Uterus (tissue), 4 donors: ENCODE data around the gene KLRF2. TPM values are rescaled to one million over a fixed set of nuclear protein-coding genes. Genes with fewer than 3 reads are reported as not detected.
"Not testable (repeated sequence)": the region's sequence is repeated elsewhere in the genome, so short reads cannot be mapped to it uniquely, and the experiment has no call there.

Source experiments
- DNase-seq, 2 donors: peaks; one replicate each; pipeline ENCODE4 v3.0.0-alpha.2; 2019 to 2020
- H3K27ac ChIP-seq, 2 donors: fragments of 200-600 bp; sonication (generic); 1 replicate in 1 of 2; 2 replicates in 1 of 2; pipeline ENCODE4 v1.5.1; 2016 to 2018
- H3K27me3 ChIP-seq, 2 donors: fragments of 200-600 bp; sonication (generic); one replicate each; pipeline ENCODE4 v1.5.1; 2018 to 2019; ENCODE audit warnings: control low read depth in 1 of 2
- H3K36me3 ChIP-seq, 2 donors: fragments of 200-600 bp; sonication (generic); one replicate each; pipeline ENCODE4 v1.5.1; 2019; ENCODE audit warnings: control low read depth in 1 of 2
- H3K4me1 ChIP-seq, 2 donors: fragments of 200-600 bp; sonication (generic); one replicate each; pipeline ENCODE4 v1.5.1; 2018 to 2019; ENCODE audit warnings: control low read depth in 1 of 2
- H3K4me3 ChIP-seq, 2 donors: fragments of 200-600 bp; sonication (generic); 1 replicate in 1 of 2; 2 replicates in 1 of 2; pipeline ENCODE4 v1.5.1; 2018 to 2019; ENCODE audit warnings: mild to moderate bottlenecking in 1 of 2
- H3K9me3 ChIP-seq, 2 donors: fragments of 200-600 bp; sonication (generic); one replicate each; pipeline ENCODE4 v1.5.1; 2019; ENCODE audit warnings: control low read depth in 1 of 2
- POLR2A ChIP-seq, 2 donors: fragments of 450-650 bp; IDR thresholded peaks; one replicate each; pipeline ENCODE4 v1.6.1; 2016; ENCODE audit warnings: antibody characterized with exemption in 2 of 2, mild to moderate bottlenecking in 1 of 2, moderate library complexity in 1 of 2
- intact Hi-C: fragments of 100-400 bp; cut with DNase I; formaldehyde crosslinking; loops from one replicate; pipeline ENCODE4 v1.15.1; 2023; ENCODE audit warnings: low total_unique reads
- total RNA-seq, 4 donors: library from RNA; depleted of rRNA in 3 of 4; stranded (reverse); fragments of >200 nt in 3 of 4; gene quantifications; one replicate each; pipeline versions ENCODE4 v1.1.0 to v1.2.4, GENCODE V29; 2014 to 2023
- TF ChIP-seq, protein P1 (sequence below), 4 experiments: fragments of 200-600 bp in 2 of 4; fragments of 450-650 bp in 2 of 4; sonication (generic) in 2 of 4; IDR thresholded peaks; one replicate each; pipeline ENCODE4 v1.5.1; 2016 to 2019; ENCODE audit warnings: antibody characterized with exemption in 4 of 4, mild to moderate bottlenecking in 2 of 4, moderate library complexity in 1 of 4
- donor health status: DM: yes; HTN: yes; CAD: no.

The KLRF2 gene
- total RNA-seq, 4 donors from 2014 or later = not detected

- DNase-seq = no peak
- Histone ChIP-seq H3K4me3 (peak overlapping the region; percentile 37 to 42), H3K27me3 (no peaks in the 10 kb centered on the region), H3K9me3 (no peaks in the 10 kb centered on the region), H3K36me3 (no peaks in the 10 kb centered on the region), H3K27ac (peak overlapping the region; percentile 84 to 99), H3K4me1 (peaks cover 0 to 4% of the 10 kb centered on the region in 2 donors)
- intact Hi-C loops = no loop called here
- TF ChIP-seq, protein P1, sequence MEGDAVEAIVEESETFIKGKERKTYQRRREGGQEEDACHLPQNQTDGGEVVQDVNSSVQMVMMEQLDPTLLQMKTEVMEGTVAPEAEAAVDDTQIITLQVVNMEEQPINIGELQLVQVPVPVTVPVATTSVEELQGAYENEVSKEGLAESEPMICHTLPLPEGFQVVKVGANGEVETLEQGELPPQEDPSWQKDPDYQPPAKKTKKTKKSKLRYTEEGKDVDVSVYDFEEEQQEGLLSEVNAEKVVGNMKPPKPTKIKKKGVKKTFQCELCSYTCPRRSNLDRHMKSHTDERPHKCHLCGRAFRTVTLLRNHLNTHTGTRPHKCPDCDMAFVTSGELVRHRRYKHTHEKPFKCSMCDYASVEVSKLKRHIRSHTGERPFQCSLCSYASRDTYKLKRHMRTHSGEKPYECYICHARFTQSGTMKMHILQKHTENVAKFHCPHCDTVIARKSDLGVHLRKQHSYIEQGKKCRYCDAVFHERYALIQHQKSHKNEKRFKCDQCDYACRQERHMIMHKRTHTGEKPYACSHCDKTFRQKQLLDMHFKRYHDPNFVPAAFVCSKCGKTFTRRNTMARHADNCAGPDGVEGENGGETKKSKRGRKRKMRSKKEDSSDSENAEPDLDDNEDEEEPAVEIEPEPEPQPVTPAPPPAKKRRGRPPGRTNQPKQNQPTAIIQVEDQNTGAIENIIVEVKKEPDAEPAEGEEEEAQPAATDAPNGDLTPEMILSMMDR (IDR thresholded peaks at IDR 0.05) = no peak
- TF ChIP-seq POLR2A (IDR thresholded peaks at IDR 0.05) = no peak
Measured at GRCh38 chr12:9870286-9870866, 10.9 kb upstream of the KLRF2 start.

GRCh38 chr12:9872162-9872561, 9.1 kb upstream of the KLRF2 start:
- Histone ChIP-seq H3K4me1 (peaks cover 0 to 4% of the 10 kb centered on the region in 2 donors), H3K36me3 (no peaks in the 10 kb centered on the region), H3K4me3 (no peak overlapping the region), H3K27me3 (no peaks in the 10 kb centered on the region), H3K27ac (peak overlapping the region; percentile 84 to 99), H3K9me3 (no peaks in the 10 kb centered on the region)
- no peak for DNase-seq
- intact Hi-C loops = no loop called here
- TF ChIP-seq, protein P1 (IDR thresholded peaks at IDR 0.05) = no peak
- no peak for TF ChIP-seq POLR2A (IDR thresholded peaks at IDR 0.05)

GRCh38 chr12:9872742-9873141, 8.5 kb upstream of the KLRF2 start:
- peaks cover 0 to 4% of the 10 kb centered on the region in 2 donors for H3K4me1 ChIP-seq
- TF ChIP-seq POLR2A (IDR thresholded peaks at IDR 0.05) = no peak
- TF ChIP-seq, protein P1 (IDR thresholded peaks at IDR 0.05) = no peak
- intact Hi-C loops = no loop called here
- no peaks in the 10 kb centered on the region for H3K9me3 ChIP-seq
- H3K27ac ChIP-seq = peak overlapping the region in 1 of 2 donors; percentile 84
- no peak overlapping the region for H3K4me3 ChIP-seq
- no peaks in the 10 kb centered on the region for H3K27me3 ChIP-seq
- no peaks in the 10 kb centered on the region for H3K36me3 ChIP-seq
- DNase-seq = no peak

GRCh38 chr12:9876120-9876519, 5.2 kb upstream of the KLRF2 start:
- H3K36me3 ChIP-seq = not testable (repeated sequence)

DNA sequence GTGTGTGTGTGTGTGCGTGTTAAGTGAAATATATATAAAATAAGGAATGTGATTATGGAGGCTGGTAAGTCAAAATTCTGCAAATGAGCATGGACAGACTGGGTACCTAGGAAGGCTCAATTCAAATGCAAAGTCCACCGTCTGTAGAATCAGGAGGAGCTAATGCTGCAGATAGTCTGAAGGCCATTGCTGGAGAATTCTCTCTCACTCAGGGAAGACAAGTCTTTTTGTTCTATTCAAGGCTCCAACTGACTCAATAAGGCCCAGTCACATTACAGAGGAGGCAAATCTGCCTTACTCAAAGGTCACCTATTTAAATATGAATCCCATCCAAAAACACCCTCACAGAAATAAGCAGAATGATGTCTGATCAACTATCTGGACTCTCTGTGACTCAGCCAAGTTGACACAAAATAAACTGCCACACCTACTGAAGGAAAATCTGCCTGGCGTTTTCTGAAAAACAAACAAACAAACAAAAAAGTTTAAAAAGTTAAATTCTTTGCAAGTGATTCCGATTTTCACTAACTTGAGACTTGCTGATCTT, 684 bp upstream of the KLRF2 start:
- no peak overlapping the region for H3K4me3 ChIP-seq
- H3K9me3 ChIP-seq = no peaks in the 10 kb centered on the region
- H3K27me3 ChIP-seq = no peaks in the 10 kb centered on the region
- no peak for DNase-seq
- no peaks in the 10 kb centered on the region for H3K4me1 ChIP-seq
- intact Hi-C loops = no loop called here
- no peaks in the 10 kb centered on the region for H3K36me3 ChIP-seq
- TF ChIP-seq POLR2A (IDR thresholded peaks at IDR 0.05) = no peak
- TF ChIP-seq, protein P1 (IDR thresholded peaks at IDR 0.05) = no peak
- no peak overlapping the region for H3K27ac ChIP-seq

More at GRCh38 chr12:9876120-9876519, 5.2 kb upstream of the KLRF2 start:
- intact Hi-C loops, H3K4me1 ChIP-seq, H3K9me3 ChIP-seq, H3K4me3 ChIP-seq, H3K27me3 ChIP-seq, H3K27ac ChIP-seq, DNase-seq: not testable (repeated sequence)
